Measurements from ENCODE around the gene AFM.

The AFM gene

GRCh38 chr4:73520821-73521220 is 39.3 kb downstream of the AFM start:
- no peak overlapping the region for H2AFZ ChIP-seq (ENCODE audit: low read length)
- no peaks in the 10 kb centered on the region for H3K79me2 ChIP-seq (ENCODE audit: insufficient read depth, low read length)
- H3K9me3 ChIP-seq (ENCODE audit: insufficient read depth, low read depth, low read length): no peaks in the 10 kb centered on the region
- H3K36me3 ChIP-seq (ENCODE audit: insufficient read depth, low read length): no peaks in the 10 kb centered on the region
- no peaks in the 10 kb centered on the region for H3F3A ChIP-seq (ENCODE audit: low read depth)
- H4K20me1 ChIP-seq (ENCODE audit: insufficient read depth, low read length, poor library complexity, severe bottlenecking): no peaks in the 10 kb centered on the region
- no peak for TF ChIP-seq EZH2phosphoT487 (IDR thresholded peaks at IDR 0.05; ENCODE audit: borderline replicate concordance)
- no peak for TF ChIP-seq CTCF (conservative IDR thresholded peaks at IDR 0.05; ENCODE audit: low read length)
- H3K4me3 ChIP-seq (ENCODE audit: low read length, poor library complexity, severe bottlenecking): no peak overlapping the region
- H3K27me3 ChIP-seq (ENCODE audit: insufficient read depth, low read length, poor library complexity, severe bottlenecking): no peaks in the 10 kb centered on the region
- H3K9ac ChIP-seq (ENCODE audit: low read depth, low read length, poor library complexity, severe bottlenecking): no peak overlapping the region
- H3K9me2 ChIP-seq (replicated peaks; ENCODE audit: low read depth, low read length): no peaks in the 10 kb centered on the region
- H3K4me1 ChIP-seq (ENCODE audit: insufficient read depth, low read length, poor library complexity, severe bottlenecking): peaks cover 7% of the 10 kb centered on the region
- H3K4me2 ChIP-seq (ENCODE audit: low read depth, low read length, poor library complexity, severe bottlenecking): no peak overlapping the region

- Histone ChIP-seq H4K20me1 (ENCODE audit: insufficient read depth, low read length, poor library complexity, severe bottlenecking) (no peaks in the 10 kb centered on the region), H3K9ac (ENCODE audit: low read depth, low read length, poor library complexity, severe bottlenecking) (no peak overlapping the region), H3F3A (ENCODE audit: low read depth) (no peaks in the 10 kb centered on the region), H3K36me3 (ENCODE audit: insufficient read depth, low read length) (no peaks in the 10 kb centered on the region), H3K4me2 (ENCODE audit: low read depth, low read length, poor library complexity, severe bottlenecking) (no peak overlapping the region), H3K9me3 (ENCODE audit: insufficient read depth, low read depth, low read length) (no peaks in the 10 kb centered on the region), H3K4me1 (ENCODE audit: insufficient read depth, low read length, poor library complexity, severe bottlenecking) (peaks cover 7% of the 10 kb centered on the region), H2AFZ (ENCODE audit: low read length) (no peak overlapping the region), H3K4me3 (ENCODE audit: low read length, poor library complexity, severe bottlenecking) (no peak overlapping the region), H3K79me2 (ENCODE audit: insufficient read depth, low read length) (no peaks in the 10 kb centered on the region), H3K27me3 (ENCODE audit: insufficient read depth, low read length, poor library complexity, severe bottlenecking) (no peaks in the 10 kb centered on the region), H3K9me2 (replicated peaks; ENCODE audit: low read depth, low read length) (no peaks in the 10 kb centered on the region)
- TF ChIP-seq CTCF (conservative IDR thresholded peaks at IDR 0.05; ENCODE audit: low read length): no peak
These were observed 41.6 kb downstream of the AFM start for GRCh38 chr4:73523126-73523525.

- Histone ChIP-seq H3K4me3 (ENCODE audit: low read length, poor library complexity, severe bottlenecking) (no peak overlapping the region), H2AFZ (ENCODE audit: low read length) (no peak overlapping the region), H3K4me1 (ENCODE audit: insufficient read depth, low read length, poor library complexity, severe bottlenecking) (peaks cover 5% of the 10 kb centered on the region), H3K36me3 (ENCODE audit: insufficient read depth, low read length) (no peaks in the 10 kb centered on the region), H3K79me2 (ENCODE audit: insufficient read depth, low read length) (no peaks in the 10 kb centered on the region), H3K9me3 (ENCODE audit: insufficient read depth, low read depth, low read length) (no peaks in the 10 kb centered on the region), H4K20me1 (ENCODE audit: insufficient read depth, low read length, poor library complexity, severe bottlenecking) (no peaks in the 10 kb centered on the region), H3F3A (ENCODE audit: low read depth) (no peaks in the 10 kb centered on the region), H3K4me2 (ENCODE audit: low read depth, low read length, poor library complexity, severe bottlenecking) (no peak overlapping the region), H3K27me3 (ENCODE audit: insufficient read depth, low read length, poor library complexity, severe bottlenecking) (no peaks in the 10 kb centered on the region), H3K9me2 (replicated peaks; ENCODE audit: low read depth, low read length) (no peaks in the 10 kb centered on the region), H3K9ac (ENCODE audit: low read depth, low read length, poor library complexity, severe bottlenecking) (no peak overlapping the region)
- TF ChIP-seq CTCF (conservative IDR thresholded peaks at IDR 0.05; ENCODE audit: low read length): no peak
- TF ChIP-seq EZH2phosphoT487 (IDR thresholded peaks at IDR 0.05; ENCODE audit: borderline replicate concordance): no peak
These were observed 44.1 kb downstream of the AFM start for GRCh38 chr4:73525611-73526010.

All from Loucy (cell line).